ENCODE measurements around the gene BBS9.

GRCh38 chr7:33650828-33651227 is 521.5 kb downstream of the BBS9 start:
- TF ChIP-seq, protein P1, sequence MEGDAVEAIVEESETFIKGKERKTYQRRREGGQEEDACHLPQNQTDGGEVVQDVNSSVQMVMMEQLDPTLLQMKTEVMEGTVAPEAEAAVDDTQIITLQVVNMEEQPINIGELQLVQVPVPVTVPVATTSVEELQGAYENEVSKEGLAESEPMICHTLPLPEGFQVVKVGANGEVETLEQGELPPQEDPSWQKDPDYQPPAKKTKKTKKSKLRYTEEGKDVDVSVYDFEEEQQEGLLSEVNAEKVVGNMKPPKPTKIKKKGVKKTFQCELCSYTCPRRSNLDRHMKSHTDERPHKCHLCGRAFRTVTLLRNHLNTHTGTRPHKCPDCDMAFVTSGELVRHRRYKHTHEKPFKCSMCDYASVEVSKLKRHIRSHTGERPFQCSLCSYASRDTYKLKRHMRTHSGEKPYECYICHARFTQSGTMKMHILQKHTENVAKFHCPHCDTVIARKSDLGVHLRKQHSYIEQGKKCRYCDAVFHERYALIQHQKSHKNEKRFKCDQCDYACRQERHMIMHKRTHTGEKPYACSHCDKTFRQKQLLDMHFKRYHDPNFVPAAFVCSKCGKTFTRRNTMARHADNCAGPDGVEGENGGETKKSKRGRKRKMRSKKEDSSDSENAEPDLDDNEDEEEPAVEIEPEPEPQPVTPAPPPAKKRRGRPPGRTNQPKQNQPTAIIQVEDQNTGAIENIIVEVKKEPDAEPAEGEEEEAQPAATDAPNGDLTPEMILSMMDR (IDR thresholded peaks at IDR 0.05): no peak
- no peak for TF ChIP-seq POLR2A (IDR thresholded peaks at IDR 0.05)
